ENCODE data around the gene SEPSECS. TPM values are rescaled to one million over a fixed set of nuclear protein-coding genes. Genes with fewer than 3 reads are reported as not detected.

The SEPSECS gene
- total and polyA plus RNA-seq, 2 of the 8 experiments (the other 6 are each of a cell fraction or from before 2014, with no cell fraction given): 1.9 to 4.1 TPM

DNA sequence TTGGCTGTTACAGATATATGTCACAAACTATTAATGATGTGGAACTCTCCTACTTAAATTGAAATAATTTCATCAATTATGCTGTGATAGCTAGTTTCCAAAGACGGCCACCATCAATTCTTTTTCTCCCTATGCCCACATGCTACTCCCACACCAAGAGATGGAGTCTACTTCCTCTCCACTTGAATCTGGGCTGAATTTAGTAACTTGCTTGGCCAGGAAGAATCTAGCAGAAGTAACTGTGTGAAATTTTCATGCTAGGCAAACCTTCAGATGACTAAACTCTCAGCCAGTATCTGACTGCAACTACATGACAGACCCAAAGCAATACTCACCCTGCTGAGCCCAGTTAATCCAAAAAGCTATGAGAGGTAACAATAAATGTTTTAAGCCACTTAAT is 3.2 kb downstream of the SEPSECS start (continued):
- no peak for TF ChIP-seq ATF2 (IDR thresholded peaks at IDR 0.05; ENCODE audit: low read length)

Data from H1 (cell line).